HG03025 (cell line): ENCODE measurements around the gene MT1A.

Experiments
- ATAC-seq: cut with Tn5 transposase; IDR thresholded peaks from one replicate; pipeline ENCODE4 v1.9.1; 2021; ENCODE audit warnings: mild to moderate bottlenecking, moderate library complexity; ENCODE audit not compliant: unreplicated experiment, low FRiP score

The MT1A gene

GRCh38 chr16:56629531-56629930 lies 8.9 kb upstream of the MT1A start:
- no peak for ATAC-seq

DNA sequence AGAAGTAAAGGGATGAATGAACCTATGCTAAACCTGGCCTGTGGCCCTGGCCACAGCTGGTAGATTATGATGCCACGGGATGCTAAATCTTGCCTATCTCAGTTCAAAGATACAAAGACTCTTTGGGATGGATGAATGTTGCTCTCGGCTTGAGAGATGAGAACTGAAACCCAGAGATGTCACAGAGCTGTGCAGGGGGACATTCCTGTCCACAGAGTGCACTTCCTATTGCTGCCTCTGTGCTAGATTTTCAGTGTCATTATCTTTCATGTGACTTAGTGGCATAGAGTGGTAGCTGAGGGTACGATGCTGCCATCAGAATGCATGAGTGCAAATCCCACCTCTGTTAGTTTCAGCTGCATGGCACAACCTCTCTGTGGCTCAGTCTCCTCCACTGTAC lies 8.3 kb upstream of the MT1A start:
- ATAC-seq, result no peak

DNA sequence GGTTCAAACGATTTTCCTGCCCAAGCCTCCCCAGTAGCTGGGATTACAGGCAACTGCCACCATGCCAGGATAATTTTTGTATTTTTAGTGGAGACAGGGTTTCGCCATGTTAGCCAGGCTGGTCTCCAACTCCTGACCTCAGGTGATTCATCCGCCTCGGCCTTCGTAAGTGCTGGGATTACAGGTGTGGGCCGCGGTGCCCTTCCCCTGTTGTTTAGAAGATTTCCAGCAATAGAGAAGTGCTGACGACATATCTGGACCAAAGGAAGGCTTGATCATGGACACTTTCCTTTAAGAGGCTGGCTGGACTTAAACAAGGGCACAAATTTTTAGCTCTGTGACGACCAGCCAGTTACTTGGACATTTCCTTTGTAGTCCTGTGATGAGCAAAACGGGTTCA lies 7.3 kb upstream of the MT1A start:
- no peak for ATAC-seq

DNA sequence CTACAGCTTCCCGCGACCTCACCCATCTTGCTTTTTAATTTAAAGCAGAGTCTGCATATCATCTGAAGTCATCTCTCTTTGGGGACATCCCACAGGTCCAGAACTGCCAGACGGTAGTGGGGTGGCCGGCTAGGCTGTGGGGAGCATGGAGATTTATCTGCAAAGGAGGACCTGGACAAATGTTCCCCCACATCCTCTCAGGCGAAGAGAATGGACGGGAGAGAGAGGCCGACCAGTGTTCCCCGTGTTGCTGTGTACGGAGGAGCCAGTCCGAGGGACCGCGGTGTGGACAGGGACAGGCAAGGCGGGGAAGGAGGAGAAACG lies 6.7 kb upstream of the MT1A start:
- ATAC-seq, result no peak

GRCh38 chr16:56632156-56632847 lies 6.2 kb upstream of the MT1A start, which contains the start of gene MT1M:
TSS of gene MT1M (plus strand) at chr16:56632659. CDS start at chr16:56632732, 73 bp downstream.
- no peak for ATAC-seq

DNA sequence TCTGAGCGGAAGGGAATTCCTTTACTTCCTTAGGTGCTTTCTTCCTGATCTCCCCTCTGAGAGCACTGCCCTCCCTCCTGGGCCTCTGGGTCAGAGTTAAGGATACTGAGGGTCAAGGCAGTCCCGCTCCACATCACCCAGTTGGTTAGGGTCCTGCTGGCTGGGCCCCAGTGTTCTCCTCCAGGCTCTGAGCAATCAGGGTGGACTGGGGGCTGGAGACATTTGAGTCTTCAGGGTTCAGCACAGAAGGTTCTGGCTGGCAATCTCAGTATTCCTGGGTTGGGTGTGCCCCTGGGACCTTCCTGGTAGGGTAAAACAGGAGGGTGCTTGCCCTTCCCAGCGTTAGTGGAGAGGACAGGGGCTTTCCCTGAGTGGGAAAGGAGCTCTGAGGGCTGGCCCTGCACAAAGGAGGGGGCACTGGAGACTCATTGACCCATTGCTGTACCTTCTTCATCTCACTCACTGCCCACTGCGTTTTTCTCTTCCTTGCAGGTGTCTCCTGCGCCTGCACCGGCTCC lies 5.6 kb upstream of the MT1A start:
- no peak for ATAC-seq

DNA sequence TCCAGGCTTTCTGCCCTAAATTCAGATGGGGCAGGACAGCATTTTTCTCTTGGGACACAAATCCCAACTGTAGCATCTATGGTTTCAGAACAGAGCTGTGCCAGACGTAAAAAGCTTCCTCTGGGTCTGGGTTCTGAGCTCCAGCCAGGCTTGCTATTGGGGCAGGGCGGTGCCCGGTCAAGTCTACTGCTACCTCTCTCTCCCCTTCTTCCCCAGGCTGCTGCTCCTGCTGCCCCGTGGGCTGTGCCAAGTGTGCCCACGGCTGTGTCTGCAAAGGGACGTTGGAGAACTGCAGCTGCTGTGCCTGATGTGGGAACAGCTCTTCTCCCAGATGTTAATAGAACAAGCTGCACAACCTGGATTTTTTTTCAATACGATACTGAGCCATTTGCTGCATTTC lies 4.9 kb upstream of the MT1A start:
- ATAC-seq, result no peak

- ATAC-seq, result no peak
Observed at GRCh38 chr16:56634715-56635440, 3.6 kb upstream of the MT1A start.

- ATAC-seq, result no peak
Observed at GRCh38 chr16:56635441-56635967, 3.0 kb upstream of the MT1A start.

DNA sequence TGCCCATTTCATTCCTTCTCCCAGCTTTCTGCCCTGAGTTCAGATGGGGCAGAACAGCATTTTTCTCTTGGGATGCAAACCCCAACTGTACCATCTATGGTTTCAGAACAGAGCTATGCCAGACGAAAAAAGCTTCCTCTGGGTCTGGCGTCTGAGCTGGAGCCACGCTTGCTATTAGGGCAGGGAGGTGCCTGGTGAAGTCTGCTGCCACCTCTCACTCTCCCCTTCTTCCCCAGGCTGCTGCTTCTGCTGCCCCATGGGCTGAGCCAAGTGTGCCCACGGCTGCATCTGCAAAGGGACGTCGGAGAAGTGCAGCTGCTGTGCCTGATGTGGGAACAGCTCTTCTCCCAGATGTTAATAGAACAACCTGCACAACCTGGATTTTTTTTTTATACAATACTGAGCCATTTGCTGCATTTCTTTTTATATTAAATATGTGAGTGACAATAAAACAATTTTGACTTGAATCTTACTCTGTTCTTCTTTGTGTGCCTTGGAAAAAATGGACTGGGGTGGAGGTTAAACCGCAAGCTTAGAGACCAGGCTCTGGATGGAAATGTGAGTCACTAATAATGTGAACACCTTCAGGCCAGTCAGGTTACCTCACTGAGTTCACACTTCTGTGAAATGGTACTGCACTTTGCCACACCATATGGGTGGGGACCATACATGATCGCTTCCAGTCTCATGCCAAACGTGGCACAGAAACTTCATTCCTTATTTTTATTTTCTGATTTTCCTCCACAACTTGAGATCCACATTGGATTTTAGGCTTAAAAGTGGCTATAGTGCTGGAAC lies 1.7 kb upstream of the MT1A start:
- ATAC-seq, result no peak

GRCh38 chr16:56639045-56639444 lies 579 bp downstream of the MT1A start:
- ATAC-seq, result no peak

DNA sequence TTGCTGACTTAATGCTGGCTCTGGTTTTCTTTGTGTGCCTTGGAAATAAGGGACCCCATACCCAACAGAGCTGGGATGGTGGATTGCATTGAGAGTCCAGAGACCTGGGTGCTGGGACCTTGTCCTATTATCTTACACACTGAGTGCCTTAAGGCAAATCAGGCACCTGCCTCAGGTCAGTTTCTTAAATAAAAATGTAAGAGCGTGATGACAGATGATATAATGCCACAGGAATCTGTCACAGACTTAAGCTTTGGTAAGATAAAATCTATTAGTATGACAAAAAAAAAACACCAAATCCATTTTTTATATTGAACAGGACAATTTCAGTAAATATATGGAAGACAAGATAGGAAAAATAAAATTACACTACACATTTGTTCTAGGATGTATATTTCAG lies 1.6 kb downstream of the MT1A start:
- ATAC-seq, result no peak

GRCh38 chr16:56641166-56641565 lies 2.7 kb downstream of the MT1A start:
- ATAC-seq, result no peak

- ATAC-seq, result no peak
Observed at GRCh38 chr16:56643080-56643778, 4.8 kb downstream of the MT1A start.

DNA sequence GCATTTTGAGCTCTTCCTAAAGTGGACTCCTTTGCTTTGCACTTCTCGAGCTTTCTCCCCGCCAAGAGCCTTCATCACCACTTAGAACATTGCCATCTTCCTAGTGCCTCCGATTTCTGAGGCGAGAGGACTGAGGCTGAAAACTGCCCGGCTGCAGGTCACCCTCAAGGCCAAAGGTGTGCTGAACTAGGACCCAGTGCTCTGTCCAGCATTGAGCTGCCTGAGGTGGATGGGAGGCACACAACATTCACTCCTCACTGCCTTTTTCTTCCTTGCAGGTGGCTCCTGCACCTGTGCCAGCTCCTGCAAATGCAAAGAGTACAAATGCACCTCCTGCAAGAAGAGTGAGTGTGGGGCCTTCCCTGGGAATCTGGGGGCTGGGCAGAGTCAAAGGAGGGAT lies 5.4 kb downstream of the MT1A start:
- ATAC-seq, result no peak

- ATAC-seq, result no peak
Observed at GRCh38 chr16:56645311-56645710, 6.8 kb downstream of the MT1A start.

DNA sequence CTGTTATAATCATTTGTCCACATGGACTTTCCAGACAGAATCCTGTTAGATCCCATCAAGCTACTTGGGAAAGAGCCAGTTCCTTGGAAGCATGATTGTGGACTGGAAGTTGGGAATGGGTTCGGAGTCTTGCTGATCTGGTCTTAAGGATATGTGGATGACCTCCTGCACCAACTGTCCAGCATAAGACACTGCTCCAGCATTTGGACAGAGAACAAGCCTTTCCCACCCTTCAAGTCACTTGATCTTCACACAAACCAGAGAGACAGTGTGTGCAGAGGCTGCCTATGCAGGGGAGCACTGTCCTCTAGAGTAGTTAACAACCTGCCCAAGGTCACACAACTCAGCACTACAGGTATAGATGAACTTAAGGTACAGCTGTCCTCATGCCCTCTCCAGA lies 7.4 kb downstream of the MT1A start:
- no peak for ATAC-seq

- no peak for ATAC-seq
Observed at GRCh38 chr16:56647641-56648431, 9.4 kb downstream of the MT1A start.

DNA sequence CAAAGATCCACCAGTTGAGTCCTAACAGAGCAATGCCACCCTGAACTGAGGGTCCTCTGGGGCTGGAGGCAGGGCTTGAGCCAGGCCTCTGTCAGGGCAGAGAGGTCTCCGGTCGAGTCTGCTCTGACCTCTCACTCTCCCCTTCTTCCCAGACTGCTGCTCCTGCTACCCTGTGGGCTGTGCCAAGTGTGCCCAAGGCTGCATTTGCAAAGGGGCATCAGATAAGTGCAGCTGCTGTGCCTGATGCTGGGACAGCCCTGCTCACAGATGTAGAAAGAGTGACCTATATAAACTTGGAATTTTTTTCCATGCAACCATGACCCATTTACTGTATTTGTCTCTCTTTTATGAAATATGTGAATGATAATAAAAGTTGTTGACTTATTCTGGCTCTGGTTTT lies 10.8 kb downstream of the MT1A start:
- ATAC-seq, result no peak

DNA sequence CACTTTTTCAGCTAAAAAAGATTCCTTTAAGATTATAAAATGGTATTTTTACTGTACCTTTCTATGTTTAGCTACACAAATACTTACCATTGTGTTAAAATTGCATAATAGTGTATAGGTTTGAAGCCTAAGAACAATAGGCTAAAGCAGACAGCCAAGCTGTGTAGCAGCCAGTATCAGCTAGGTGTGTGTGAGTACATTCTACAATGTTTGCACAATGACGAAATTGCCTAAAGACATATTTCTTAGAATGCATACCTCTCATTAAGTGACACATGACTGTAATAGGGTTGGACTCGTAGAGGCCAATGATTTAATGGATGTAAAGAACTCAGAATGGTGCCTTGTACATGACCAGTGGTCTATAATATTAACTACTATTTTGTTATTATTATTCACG lies 11.4 kb downstream of the MT1A start:
- no peak for ATAC-seq
